GM21423 (cell line): Measurements from ENCODE around the gene ZNF3.

Experiments
- ATAC-seq: cut with Tn5 transposase; IDR thresholded peaks from one replicate; pipeline ENCODE4 v1.9.1; 2021; ENCODE audit warnings: mild to moderate bottlenecking, moderate library complexity; ENCODE audit not compliant: unreplicated experiment

Gene ZNF3

DNA sequence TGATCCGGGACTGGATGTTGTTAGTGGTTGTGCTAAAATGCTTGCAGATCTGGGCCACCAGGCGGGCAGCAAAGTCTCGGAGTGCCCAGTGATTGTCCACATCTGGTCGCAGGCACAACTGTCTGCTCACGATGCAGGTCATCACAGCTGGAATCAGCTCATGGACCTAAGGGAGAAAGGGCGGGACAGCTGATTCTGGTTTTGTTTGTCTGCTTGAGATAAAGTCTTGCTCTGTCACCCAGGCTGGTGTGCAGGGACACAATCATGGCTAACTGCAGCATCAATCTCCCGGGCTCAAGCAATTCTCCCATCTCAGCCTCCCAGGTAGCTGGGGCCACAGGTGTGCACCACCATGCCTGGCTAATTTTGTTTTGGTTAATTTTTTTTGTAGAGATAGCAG is 29.6 kb upstream of the ZNF3 start:
- ATAC-seq, result no peak

- no peak for ATAC-seq
These were observed 28.1 kb upstream of the ZNF3 start for GRCh38 chr7:100109521-100110163.

DNA sequence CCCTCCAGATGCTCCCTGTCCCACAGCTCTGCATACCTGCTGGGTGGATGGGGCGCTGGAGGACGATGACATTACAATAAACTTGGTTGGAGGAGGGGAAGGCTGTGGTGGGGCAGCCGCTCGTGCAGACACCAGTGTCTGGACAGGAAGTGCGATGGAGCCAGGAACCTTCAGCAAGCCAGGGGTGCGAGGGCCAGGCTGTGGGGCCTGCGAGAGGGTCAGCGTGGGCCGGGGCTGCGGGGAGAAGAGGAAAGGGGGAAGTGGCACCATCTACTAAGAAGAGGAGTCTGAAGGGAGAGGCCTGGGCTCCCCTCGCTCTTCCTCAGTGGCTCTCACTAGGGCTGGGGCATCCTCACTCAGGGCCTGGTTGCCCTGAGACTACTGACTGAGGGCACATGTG is 26.4 kb upstream of the ZNF3 start:
- no peak for ATAC-seq

- ATAC-seq, result no peak
These were observed 25.7 kb upstream of the ZNF3 start for GRCh38 chr7:100107125-100107737.

GRCh38 chr7:100106633-100107032 is 25.1 kb upstream of the ZNF3 start:
- no peak for ATAC-seq

DNA sequence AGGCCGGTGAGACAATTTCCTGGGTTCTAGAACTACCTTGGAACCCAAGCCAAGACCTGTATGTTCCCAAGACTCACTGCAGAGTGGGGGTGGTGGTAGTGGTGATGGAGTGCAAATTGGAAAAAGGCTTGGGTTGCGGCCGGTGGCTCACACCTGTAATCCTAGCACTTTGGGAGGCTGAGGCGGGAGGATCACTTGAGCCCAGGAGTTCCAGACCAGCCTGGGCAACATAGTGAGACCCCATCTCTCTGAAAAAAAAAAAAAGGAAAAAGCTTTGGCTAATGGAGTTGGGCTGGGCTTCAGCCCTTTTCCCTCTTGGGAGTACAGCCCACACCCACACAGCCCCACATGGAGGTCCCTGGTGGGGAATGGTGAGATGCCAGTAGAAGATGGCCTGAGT is 24.0 kb upstream of the ZNF3 start:
- ATAC-seq, result no peak

DNA sequence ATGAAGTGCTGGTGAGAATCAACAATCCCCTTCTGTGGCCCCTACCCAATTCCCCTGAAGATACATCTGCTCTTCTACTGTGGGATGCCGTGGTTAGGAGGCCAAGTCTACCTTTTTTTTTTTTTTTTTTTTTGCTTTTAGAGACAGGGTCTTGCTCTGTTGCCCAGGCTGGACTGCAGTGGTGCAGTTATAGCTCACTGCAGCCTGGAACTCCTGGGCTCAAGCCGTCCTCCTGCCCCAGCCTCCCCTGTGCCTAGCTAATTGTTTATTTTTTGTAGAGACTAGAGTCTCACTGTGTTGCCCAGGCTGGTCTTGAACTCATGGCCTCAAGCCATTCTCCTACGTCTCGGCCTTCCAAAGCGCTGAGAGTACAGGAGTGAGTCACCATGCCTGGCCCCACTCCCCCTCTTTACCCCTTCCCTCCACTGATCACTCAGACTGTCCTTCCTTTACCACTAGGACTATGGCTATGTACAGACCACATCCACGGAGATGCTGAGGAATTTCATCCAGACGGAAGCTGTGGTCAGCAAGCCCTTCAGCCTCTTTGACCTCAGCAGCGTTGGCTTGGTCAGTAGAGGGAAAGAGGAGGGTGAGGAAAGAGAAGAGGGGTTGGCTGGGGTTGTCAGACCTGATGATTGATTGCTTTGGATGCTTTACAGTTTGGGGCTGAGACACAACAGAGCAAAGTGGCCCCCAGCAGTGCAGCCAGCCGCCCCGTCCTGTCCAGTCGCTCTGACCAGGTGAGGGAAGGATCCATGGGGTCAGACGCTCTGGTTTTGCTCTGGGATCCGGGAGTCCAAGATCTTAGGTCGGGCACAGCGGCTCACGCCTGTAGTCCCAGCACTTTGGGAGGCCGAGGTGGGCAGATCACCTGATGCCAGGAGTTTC is 21.7 kb upstream of the ZNF3 start:
- ATAC-seq, result no peak

DNA sequence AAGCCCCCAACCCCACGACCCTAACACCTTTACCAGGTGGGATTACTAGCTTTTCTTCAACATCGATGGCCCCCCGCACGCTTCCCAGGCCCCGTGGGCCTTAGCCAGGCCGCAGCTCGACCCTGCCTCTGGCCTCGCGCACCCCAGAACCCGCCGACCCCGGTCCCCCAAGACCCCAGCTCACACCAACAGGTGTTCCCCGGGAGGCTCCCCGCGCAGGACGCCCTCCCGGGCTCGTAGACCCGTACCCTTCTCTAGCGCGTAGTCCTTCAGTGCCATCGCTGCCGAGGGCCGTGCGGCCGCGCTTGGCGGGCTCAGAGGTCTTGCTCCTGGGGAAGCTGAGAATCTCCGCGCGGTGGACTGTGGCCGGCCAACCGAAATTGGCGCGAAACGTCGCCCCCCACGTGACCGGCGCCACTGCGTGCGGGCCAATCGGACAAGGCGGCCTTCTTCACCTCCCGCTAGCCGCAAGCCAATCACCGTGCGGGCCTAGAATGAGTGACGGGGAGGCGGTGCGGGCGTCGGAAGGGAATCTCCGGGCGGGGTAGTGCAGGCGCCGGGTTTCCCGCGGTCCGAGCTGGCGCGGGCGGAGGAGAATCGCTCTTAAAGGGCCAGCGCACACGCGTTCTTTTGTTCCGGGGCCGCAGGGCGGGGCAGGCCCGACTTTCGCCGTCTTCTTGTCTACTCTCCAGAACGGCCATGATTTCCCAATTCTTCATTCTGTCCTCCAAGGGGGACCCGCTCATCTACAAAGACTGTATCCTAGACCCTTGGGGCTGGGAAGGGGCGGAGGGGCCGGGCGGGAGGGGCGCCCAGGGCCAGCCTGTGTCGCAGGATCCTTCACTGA is 19.7 kb upstream of the ZNF3 start, which contains the start of the genes AP4M1 and MCM7:
Gene AP4M1 (plus strand): TSS at position 628 of the 847 bp plus-strand sequence. CDS start 72 bp downstream, at position 700.
Gene MCM7 (minus strand): TSS at position 382 of the 847 bp plus-strand sequence. CDS start 103 bp downstream, at position 279.
- ATAC-seq, result peak; percentile 81

DNA sequence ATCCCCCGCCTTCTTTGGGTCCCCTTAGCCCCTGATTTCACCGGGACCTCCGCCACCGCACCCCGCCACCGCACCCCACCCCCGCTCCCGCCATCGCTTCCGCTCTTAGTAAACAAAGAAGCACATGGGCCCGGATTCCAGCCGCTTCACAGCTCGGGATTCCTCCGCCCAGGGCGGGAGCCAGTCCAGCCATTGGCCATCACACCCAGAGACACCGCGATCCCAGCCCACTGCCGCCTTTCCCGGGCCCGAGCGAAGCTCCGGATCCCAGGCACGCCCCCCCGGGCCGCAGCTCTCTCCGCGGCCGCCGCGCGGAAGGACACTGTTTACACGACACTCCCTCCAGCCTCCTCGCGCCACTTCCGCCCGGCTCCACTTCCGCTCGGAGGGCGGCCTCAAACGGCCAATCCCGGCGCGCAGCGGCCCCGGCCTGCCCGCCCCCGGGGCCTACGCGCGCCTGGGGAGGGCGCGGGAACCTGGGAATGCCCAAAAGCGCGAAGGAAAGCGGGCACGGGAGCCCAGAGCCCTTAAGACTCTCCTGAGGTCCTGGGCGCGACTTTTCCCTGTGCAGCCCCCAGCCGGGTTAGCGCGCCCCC is 19.0 kb upstream of the ZNF3 start:
- peak; percentile 60 for ATAC-seq

GRCh38 chr7:100099452-100099851 is 17.9 kb upstream of the ZNF3 start:
- ATAC-seq, result no peak

DNA sequence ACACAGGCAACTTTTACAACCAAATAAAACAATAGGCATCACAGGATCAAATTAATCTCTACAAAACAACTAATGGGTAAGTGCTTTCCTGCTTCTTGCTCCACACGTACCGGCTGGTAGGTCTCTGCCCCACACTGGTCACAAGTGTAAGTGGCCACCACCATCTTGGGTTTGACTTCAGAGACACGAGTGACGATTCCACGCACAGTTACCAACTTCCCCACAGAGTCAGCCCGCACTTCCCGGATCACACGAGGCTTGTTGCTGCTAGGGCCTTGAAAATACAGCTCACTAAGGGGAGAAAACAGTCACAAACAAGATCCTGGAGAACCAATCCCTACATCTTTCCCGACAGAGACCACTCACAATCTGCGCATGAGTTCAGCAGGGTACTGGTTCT is 17.4 kb upstream of the ZNF3 start:
- ATAC-seq, result no peak

DNA sequence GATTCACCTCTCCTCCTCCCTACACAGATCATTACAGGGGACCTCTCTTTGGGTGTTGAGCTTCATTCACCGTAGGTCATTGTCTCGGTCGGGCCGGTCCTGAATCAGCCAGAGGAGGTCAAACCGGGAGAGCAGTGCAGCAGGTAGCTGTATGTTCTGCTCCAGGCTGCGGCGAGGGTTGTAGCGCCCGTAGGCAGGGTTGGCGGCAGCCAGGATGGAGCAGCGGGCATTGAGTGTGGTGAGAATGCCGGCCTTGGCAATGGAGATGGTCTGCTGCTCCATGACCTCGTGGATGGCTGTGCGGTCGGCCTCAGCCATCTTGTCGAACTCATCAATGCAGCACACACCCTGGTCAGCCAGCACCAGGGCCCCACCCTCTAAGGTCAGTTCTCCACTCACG is 14.2 kb upstream of the ZNF3 start:
- no peak for ATAC-seq

DNA sequence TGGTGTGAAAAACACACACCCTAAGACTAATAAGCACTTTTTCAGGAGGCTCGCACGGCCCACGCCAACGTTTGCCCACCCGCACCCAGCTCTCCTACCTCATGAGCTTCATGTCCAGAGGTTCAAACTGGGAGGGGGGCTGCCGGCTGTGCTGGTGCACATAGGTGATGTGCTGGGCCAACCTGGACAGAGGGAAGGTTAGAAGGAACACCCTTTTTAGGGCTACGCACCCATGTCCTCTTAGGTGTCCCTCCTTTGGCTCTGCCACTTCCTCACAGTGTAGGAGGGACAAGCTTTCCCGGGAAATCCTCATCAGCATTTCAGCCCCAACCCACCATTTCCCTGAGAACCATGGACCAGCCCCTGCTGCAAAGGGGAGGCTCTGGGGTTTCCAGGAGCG is 13.8 kb upstream of the ZNF3 start:
- no peak for ATAC-seq

- ATAC-seq, result no peak
These were observed 12.5 kb upstream of the ZNF3 start for GRCh38 chr7:100093925-100094486.

GRCh38 chr7:100093498-100093897 is 12.0 kb upstream of the ZNF3 start:
- ATAC-seq, result no peak

DNA sequence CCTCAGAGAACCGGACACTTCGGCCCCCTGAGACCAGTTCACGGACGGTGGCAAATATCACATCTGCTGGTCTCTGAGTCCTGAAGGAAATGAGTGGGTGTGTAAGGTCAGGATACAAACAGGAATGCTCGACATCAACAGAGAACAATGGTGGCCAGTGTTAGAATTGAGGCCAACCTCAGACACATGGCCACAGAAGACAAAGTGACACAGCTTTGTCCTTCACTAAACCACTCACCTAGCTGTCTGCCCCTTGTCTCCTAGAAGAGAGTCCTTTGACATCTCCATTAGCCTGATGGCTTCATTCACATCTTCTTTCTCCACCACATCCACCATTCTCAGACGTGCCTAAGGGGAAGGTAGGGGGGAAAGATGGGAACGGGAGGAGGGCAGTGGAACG is 11.5 kb upstream of the ZNF3 start:
- no peak for ATAC-seq

DNA sequence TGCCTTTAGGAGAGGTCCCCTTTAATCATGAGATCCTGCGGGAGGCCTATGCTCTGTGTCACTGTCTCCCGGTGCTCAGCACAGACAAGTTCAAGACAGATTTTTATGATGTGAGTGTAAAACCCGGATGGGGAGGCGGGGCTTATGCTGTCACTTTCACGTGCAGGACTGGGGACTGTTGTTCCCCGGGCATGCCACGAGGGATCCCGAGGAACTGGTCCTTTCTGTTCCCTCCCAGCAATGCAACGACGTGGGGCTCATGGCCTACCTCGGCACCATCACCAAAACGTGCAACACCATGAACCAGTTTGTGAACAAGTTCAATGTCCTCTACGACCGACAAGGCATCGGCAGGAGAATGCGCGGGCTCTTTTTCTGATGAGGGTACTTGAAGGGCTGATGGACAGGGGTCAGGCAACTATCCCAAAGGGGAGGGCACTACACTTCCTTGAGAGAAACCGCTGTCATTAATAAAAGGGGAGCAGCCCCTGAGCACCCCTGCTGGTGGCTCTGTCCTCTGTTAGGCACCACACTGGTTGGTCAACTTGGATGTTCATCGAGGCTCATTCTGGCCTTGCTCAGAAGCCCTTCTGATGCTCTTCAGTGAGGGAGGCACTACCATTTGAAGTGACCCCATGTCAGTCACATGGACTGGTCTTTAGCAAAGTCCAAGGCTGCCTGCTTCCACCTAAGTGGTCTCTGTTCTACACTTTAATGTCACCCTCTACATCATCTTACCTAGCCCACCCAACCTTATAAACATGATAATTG is 10.1 kb upstream of the ZNF3 start:
- ATAC-seq, result no peak

- no peak for ATAC-seq
These were observed 9.2 kb upstream of the ZNF3 start for GRCh38 chr7:100090527-100091410.
